PC-9 (cell line): ENCODE measurements around the gene CRYL1. TPM values are rescaled to one million over a fixed set of nuclear protein-coding genes. Genes with fewer than 3 reads are reported as not detected.

Experiments
- BruUV-seq: library from RNA; stranded (reverse); fragments of 400-500 nt; replicated peaks from 2 replicates; lab custom pipeline; 2021; lab: Mats Ljungman, UMichigan
- CTCF ChIA-PET: fragments of 300-600 bp; sonication (Branson Sonifier 250); formaldehyde crosslinking; loops from one replicate; lab custom pipeline; 2022; ENCODE audit warnings: antibody characterized with exemption; lab: Charles Lee
- POLR2A ChIA-PET: fragments of 300-600 bp; sonication (Branson Sonifier 250); formaldehyde crosslinking; loops from one replicate; lab custom pipeline; 2022; ENCODE audit warnings: antibody characterized with exemption; ENCODE audit not compliant: unreplicated experiment; lab: Charles Lee
- DNase-seq, 2 experiments: peaks; one replicate each; pipeline versions ENCODE4 v3.0.0 to v3.0.0-alpha.2; 2015 to 2022; ENCODE audit warnings: mixed read lengths in 1 of 2
- H2AFZ ChIP-seq: fragments of 200-600 bp; sonication (generic); 2 replicates; pipeline ENCODE4 v1.8.1; 2017; ENCODE audit warnings: antibody characterized with exemption
- H3F3A ChIP-seq: fragments of 200-600 bp; sonication (generic); 2 replicates; pipeline ENCODE4 v1.8.1; 2017; ENCODE audit warnings: antibody characterized with exemption, mild to moderate bottlenecking, low read depth; ENCODE audit not compliant: insufficient read depth
- H3K27ac ChIP-seq: fragments of 200-600 bp; sonication (generic); 2 replicates; pipeline ENCODE4 v1.6.1; 2016; ENCODE audit warnings: mixed run types
- H3K27me3 ChIP-seq: fragments of 200-600 bp; sonication (generic); 2 replicates; pipeline ENCODE4 v1.6.1; 2016; ENCODE audit warnings: low read depth, mixed run types; ENCODE audit not compliant: insufficient read depth
- H3K36me3 ChIP-seq: fragments of 200-600 bp; sonication (generic); 2 replicates; pipeline ENCODE4 v1.6.1; 2016; ENCODE audit warnings: low read depth, mixed run types
- H3K4me1 ChIP-seq: fragments of 200-600 bp; sonication (generic); replicated peaks from 2 replicates; pipeline ENCODE4 v1.6.1; 2016; ENCODE audit warnings: mixed run types; ENCODE audit not compliant: insufficient read depth
- H3K4me2 ChIP-seq: fragments of 200-600 bp; sonication (generic); 2 replicates; pipeline ENCODE4 v1.6.1; 2017; ENCODE audit warnings: mixed run types
- H3K4me3 ChIP-seq: fragments of 200-600 bp; sonication (generic); 2 replicates; pipeline ENCODE4 v1.6.1; 2016; ENCODE audit warnings: mixed run types
- H3K79me2 ChIP-seq: fragments of 200-600 bp; sonication (generic); 2 replicates; pipeline ENCODE4 v1.6.1; 2017; ENCODE audit warnings: low read depth, mixed run types
- H3K9me2 ChIP-seq: fragments of 200-600 bp; sonication (generic); 2 replicates; pipeline ENCODE4 v1.8.1; 2017; ENCODE audit warnings: mild to moderate bottlenecking; ENCODE audit not compliant: insufficient read depth
- H3K9me3 ChIP-seq: fragments of 200-600 bp; sonication (generic); 2 replicates; pipeline ENCODE4 v1.8.1; 2016; ENCODE audit warnings: low read depth; ENCODE audit not compliant: insufficient read depth
- H4K20me1 ChIP-seq: fragments of 200-600 bp; sonication (generic); 2 replicates; pipeline ENCODE4 v1.8.1; 2017; ENCODE audit not compliant: insufficient read depth
- CTCF ChIP-seq: fragments of 200-600 bp; sonication (generic); conservative IDR thresholded peaks from 2 replicates; pipeline ENCODE4 v1.6.1; 2017; ENCODE audit warnings: mixed run types, antibody characterized with exemption, mild to moderate bottlenecking, moderate library complexity
- EZH2 ChIP-seq: fragments of 200-600 bp; sonication (generic); IDR thresholded peaks from 2 replicates; pipeline ENCODE4 v1.8.0; 2017; ENCODE audit warnings: antibody characterized with exemption, low read depth
- intact Hi-C: fragments of 100-400 bp; cut with micrococcal nuclease; formaldehyde crosslinking; loops from one replicate; pipeline ENCODE4 v1.10.0; 2022; ENCODE audit not compliant: unreplicated experiment
- total RNA-seq: library from RNA; stranded (reverse); gene quantifications from 2 replicates; pipeline ENCODE4 v1.2.3, GENCODE V29; 2021

Gene CRYL1
- total RNA-seq, 1 experiment from 2014 or later: 8.7 TPM

- Histone ChIP-seq H2AFZ (no peak overlapping the region), H3K36me3 (no peaks in the 10 kb centered on the region), H3K4me2 (no peak overlapping the region), H3K79me2 (no peaks in the 10 kb centered on the region), H3K4me1 (peaks cover 8% of the 10 kb centered on the region), H3K4me3 (no peak overlapping the region), H3K9me2 (no peaks in the 10 kb centered on the region), H4K20me1 (no peaks in the 10 kb centered on the region), H3K9me3 (no peaks in the 10 kb centered on the region), H3K27ac (no peak overlapping the region), H3F3A (peaks cover 6% of the 10 kb centered on the region; the same call in 1 of the 2 replicates), H3K27me3 (no peaks in the 10 kb centered on the region)
- intact Hi-C loops: no loop called here
- DNase-seq: no peak
- BruUV-seq: no TSS peak
- CTCF ChIA-PET: no interaction called here
- no peak for TF ChIP-seq CTCF
- no peak for TF ChIP-seq EZH2
- POLR2A ChIA-PET: no interaction called here
These were observed 24.5 kb downstream of the CRYL1 start for GRCh38 chr13:20501120-20501519.

DNA sequence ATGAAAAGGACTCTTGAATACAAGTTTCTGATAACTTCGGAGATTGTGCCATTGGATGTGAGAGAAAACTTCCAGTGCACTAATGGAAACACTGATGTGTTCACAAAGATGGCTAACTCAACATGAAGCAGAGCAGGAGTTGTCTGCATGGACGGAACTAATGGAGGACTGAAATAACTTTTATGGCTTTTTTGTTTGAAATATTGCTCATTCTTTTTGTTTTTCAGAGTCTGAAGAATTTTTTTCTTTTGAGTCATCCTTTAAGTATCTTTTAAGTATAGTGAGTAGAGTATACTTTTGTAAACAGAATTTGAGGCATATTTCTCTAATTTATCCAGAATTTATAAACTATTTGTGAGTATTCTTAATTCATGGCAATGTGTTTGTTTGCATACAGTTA, 25.7 kb downstream of the CRYL1 start:
- BruUV-seq: no TSS peak
- Histone ChIP-seq H3K79me2 (no peaks in the 10 kb centered on the region), H3K36me3 (no peaks in the 10 kb centered on the region), H3K27ac (no peak overlapping the region), H3K4me3 (no peak overlapping the region), H3K9me2 (no peaks in the 10 kb centered on the region), H3K4me1 (no peaks in the 10 kb centered on the region), H4K20me1 (no peaks in the 10 kb centered on the region), H2AFZ (no peak overlapping the region), H3F3A (no peaks in the 10 kb centered on the region), H3K27me3 (no peaks in the 10 kb centered on the region), H3K9me3 (no peaks in the 10 kb centered on the region), H3K4me2 (no peak overlapping the region)
- no peak for DNase-seq
- POLR2A ChIA-PET: no interaction called here
- intact Hi-C loops: loop anchor here (5.0 to 10.0 kb wide), 3 partner anchors 212 to 977 kb away; no protein-coding TSS in a partner anchor
- TF ChIP-seq EZH2 (no peak), CTCF (no peak)
- CTCF ChIA-PET: no interaction called here

DNA sequence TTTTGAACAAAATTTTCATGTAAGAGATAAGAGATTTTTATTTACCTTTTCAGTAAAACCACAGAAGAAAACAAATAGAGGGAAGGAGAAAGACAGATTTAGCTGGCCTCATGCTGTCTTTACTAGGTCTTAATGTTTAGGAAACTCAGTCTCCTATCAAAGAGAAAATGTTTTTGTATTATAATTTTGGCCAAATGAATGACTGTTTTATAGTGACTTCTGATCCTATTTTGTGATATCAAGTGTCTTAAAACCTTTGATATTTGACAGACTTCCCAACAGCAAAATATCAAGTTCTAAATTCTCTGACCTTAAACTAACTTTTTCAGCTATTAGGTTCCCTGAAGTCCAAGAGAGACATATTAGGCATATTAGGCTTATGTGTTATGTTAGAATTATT, 27.0 kb downstream of the CRYL1 start:
- Histone ChIP-seq H2AFZ (no peak overlapping the region), H3K9me3 (no peaks in the 10 kb centered on the region), H3K4me3 (no peak overlapping the region), H4K20me1 (no peaks in the 10 kb centered on the region), H3K27ac (no peak overlapping the region), H3K4me2 (no peak overlapping the region), H3F3A (no peaks in the 10 kb centered on the region), H3K79me2 (no peaks in the 10 kb centered on the region), H3K9me2 (no peaks in the 10 kb centered on the region), H3K36me3 (no peaks in the 10 kb centered on the region), H3K4me1 (no peaks in the 10 kb centered on the region), H3K27me3 (no peaks in the 10 kb centered on the region)
- no peak for TF ChIP-seq CTCF
- no peak for DNase-seq
- intact Hi-C loops: loop anchor here (5.0 to 10.0 kb wide), 3 partner anchors 214 to 979 kb away; no protein-coding TSS in a partner anchor
- ChIA-PET POLR2A (no interaction called here), CTCF (interaction anchor here (0.5 kb wide), 1 partner anchor 682 kb away, joined by 3 read pairs; no protein-coding TSS in a partner anchor)
- no TSS peak for BruUV-seq
